Endodermal cell (in vitro differentiated cells): ENCODE results near the gene PINK1. TPM values are rescaled to one million over a fixed set of nuclear protein-coding genes. Genes with fewer than 3 reads are reported as not detected.

Source experiments
- DNase-seq: peaks from one replicate; pipeline ENCODE4 v3.0.0-alpha.2; 2017
- H3K27ac ChIP-seq: 2 replicates; pipeline ENCODE4 v1.5.1; 2013; ENCODE audit warnings: mild to moderate bottlenecking, low read depth, low read length, moderate library complexity
- H3K27me3 ChIP-seq: 2 replicates; pipeline ENCODE4 v1.6.1; 2013; ENCODE audit warnings: mild to moderate bottlenecking, low read length, moderate library complexity; ENCODE audit not compliant: insufficient read depth, control insufficient read depth, poor library complexity, severe bottlenecking
- H3K36me3 ChIP-seq: 2 replicates; pipeline ENCODE4 v1.7.0; 2013; ENCODE audit warnings: mild to moderate bottlenecking, low read length, moderate library complexity; ENCODE audit not compliant: control insufficient read depth, insufficient read depth
- H3K4me1 ChIP-seq: one replicate; pipeline ENCODE4 v1.7.0; 2013; ENCODE audit warnings: low read length; ENCODE audit not compliant: control insufficient read depth, insufficient read depth
- H3K4me3 ChIP-seq: 2 replicates; pipeline ENCODE4 v1.5.1; 2013; ENCODE audit warnings: mild to moderate bottlenecking, low read length, moderate library complexity
- H3K9ac ChIP-seq: 2 replicates; pipeline ENCODE4 v1.6.1; 2013; ENCODE audit warnings: mild to moderate bottlenecking, low read length, moderate library complexity; ENCODE audit not compliant: poor library complexity, severe bottlenecking; ENCODE audit errors: extremely low read depth
- H3K9me3 ChIP-seq: 2 replicates; pipeline ENCODE4 v1.6.1; 2013; ENCODE audit warnings: mild to moderate bottlenecking, low read length, moderate library complexity; ENCODE audit not compliant: control insufficient read depth
- H3K27ac Mint-ChIP-seq: 2 replicates; pipeline ENCODE4 v1.8.0; 2020; ENCODE audit warnings: mixed read lengths
- H3K27me3 Mint-ChIP-seq: 2 replicates; pipeline ENCODE4 v1.8.0; 2021; ENCODE audit warnings: mild to moderate bottlenecking, mixed read lengths; ENCODE audit not compliant: insufficient read depth
- H3K36me3 Mint-ChIP-seq: 2 replicates; pipeline ENCODE4 v1.8.0; 2020; ENCODE audit warnings: low read depth, mixed read lengths
- H3K4me1 Mint-ChIP-seq: 2 replicates; pipeline ENCODE4 v1.8.0; 2020; ENCODE audit warnings: mixed read lengths
- H3K4me3 Mint-ChIP-seq: 2 replicates; pipeline ENCODE4 v1.8.0; 2020; ENCODE audit warnings: mild to moderate bottlenecking, moderate library complexity, mixed read lengths
- H3K9me3 Mint-ChIP-seq: 2 replicates; pipeline ENCODE4 v1.8.0; 2020; ENCODE audit warnings: mild to moderate bottlenecking, mixed read lengths
- WGBS, 2 experiments: methylation state at CpG; one replicate each; pipeline versions ENCODE4 v1.1.5 to v1.1.7; 2013; ENCODE audit warnings: missing lambda C conversion rate in 2 of 2, mixed read lengths in 1 of 2; ENCODE audit not compliant: insufficient coverage in 1 of 2, insufficient read length in 1 of 2; 5-methylcytosine and 5-hydroxymethylcytosine counted together
- total RNA-seq, 2 donors: library from RNA; stranded (reverse); fragmentation: NEBNext Ultra II Directional in 1 of 2; extraction: Animal tissue kit (Norgen Biotek cat#: 25700) in 1 of 2; gene quantifications; 2 replicates in 1 of 2; 3 replicates in 1 of 2; pipeline ENCODE4 v1.2.1, GENCODE V29; 2021
- TF ChIP-seq, protein P1 (sequence below): fragments of 200-600 bp; sonication (generic); conservative IDR thresholded peaks from 2 replicates; pipeline ENCODE4 v1.5.0; 2021; ENCODE audit warnings: antibody characterized with exemption, mild to moderate bottlenecking

The PINK1 gene
- total RNA-seq, 2 donors from 2014 or later: 26.3 to 27.7 TPM

DNA sequence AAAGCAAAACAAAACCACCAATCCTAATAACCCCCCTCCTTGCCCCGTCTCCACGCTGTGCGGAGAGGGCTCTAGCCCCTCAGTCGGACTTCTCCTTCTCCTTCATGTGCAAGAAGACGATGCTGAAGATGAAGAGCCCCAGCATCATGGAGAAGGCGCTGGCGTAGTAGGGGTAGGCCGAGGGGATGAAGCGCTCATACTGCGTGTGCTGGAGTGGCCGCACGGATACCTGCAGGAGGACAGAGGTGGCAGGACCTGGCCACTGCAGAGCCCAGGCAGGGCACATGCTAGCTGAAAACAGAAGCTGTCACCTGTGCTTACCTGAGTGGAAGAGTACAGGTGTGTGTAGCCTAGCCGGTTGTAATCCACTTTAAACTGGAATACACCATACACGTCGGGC lies 19.0 kb downstream of the PINK1 start:
- Histone ChIP-seq H3K9ac (no peak overlapping the region), H3K27me3 (no peaks in the 10 kb centered on the region), H3K27ac (no peak overlapping the region), H3K4me3 (no peak overlapping the region), H3K36me3 (peaks cover 70% of the 10 kb centered on the region), H3K4me1 (no peaks in the 10 kb centered on the region), H3K9me3 (no peaks in the 10 kb centered on the region)
- TF ChIP-seq, protein P1, sequence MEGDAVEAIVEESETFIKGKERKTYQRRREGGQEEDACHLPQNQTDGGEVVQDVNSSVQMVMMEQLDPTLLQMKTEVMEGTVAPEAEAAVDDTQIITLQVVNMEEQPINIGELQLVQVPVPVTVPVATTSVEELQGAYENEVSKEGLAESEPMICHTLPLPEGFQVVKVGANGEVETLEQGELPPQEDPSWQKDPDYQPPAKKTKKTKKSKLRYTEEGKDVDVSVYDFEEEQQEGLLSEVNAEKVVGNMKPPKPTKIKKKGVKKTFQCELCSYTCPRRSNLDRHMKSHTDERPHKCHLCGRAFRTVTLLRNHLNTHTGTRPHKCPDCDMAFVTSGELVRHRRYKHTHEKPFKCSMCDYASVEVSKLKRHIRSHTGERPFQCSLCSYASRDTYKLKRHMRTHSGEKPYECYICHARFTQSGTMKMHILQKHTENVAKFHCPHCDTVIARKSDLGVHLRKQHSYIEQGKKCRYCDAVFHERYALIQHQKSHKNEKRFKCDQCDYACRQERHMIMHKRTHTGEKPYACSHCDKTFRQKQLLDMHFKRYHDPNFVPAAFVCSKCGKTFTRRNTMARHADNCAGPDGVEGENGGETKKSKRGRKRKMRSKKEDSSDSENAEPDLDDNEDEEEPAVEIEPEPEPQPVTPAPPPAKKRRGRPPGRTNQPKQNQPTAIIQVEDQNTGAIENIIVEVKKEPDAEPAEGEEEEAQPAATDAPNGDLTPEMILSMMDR: no peak
- peaks cover 87% of the 10 kb centered on the region for H3K36me3 Mint-ChIP-seq
- no peaks in the 10 kb centered on the region for H3K27me3 Mint-ChIP-seq
- no peak for DNase-seq
- no peaks in the 10 kb centered on the region for H3K4me1 Mint-ChIP-seq
- WGBS, 2 experiments: 90 to 95% methylated on average over 7 to 15 of the region's 15 CpGs
- H3K9me3 Mint-ChIP-seq: no peaks in the 10 kb centered on the region
- H3K27ac Mint-ChIP-seq: no peak overlapping the region
- no peak overlapping the region for H3K4me3 Mint-ChIP-seq

DNA sequence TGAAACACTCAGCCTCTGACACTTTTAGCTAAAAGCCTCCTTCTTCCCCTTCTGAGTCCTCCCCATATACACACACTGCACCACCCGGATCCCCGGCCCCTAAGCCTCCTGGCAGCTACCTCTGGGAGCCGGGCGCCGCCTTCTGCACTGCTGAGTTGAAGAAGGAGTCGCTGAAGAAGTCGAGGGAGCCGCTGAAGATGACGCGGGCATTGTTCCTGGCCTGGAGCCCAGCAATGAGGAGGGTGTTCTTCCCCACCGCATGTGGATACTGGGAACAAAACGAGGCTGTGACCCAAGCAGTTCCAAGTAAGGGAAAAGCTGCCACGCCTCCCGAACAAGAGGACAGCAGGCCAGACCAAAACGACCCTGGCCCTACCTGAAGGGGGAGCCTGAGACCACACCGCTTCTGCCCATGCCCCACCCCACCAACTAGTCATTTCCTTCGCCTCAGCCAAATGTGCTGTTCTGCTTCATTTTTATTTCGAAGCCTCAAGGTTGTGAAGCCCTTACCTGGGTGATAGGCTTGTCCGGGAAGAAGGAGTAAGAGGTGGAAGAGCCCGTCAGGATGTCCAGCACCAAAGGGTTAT lies 20.9 kb downstream of the PINK1 start:
- peaks cover 85% of the 10 kb centered on the region for H3K36me3 Mint-ChIP-seq

DNA sequence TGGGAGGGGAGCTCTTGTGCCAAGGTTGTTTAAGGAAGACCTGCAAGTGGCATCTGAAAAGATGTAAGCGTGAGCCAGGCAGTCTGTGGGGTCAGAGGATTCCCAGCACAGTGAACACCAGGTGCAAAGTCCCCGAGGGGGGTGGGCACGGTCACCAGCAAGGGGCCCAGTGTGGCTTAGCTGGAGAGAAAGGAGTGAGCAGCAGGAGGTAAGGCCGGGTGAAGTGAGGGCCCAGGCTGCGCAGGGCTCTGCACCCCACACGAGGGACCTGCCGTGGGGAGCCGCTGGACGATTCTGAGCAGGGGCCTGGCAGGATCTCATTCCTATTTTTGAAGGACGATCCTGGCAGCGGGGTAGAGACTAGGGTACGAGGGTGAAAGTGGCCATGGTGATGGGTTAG lies 23.8 kb downstream of the PINK1 start:
- peaks cover 72% of the 10 kb centered on the region for H3K36me3 ChIP-seq
- no peak overlapping the region for H3K9ac ChIP-seq
- H3K27ac Mint-ChIP-seq: no peak overlapping the region
- no peak overlapping the region for H3K4me3 ChIP-seq
- H3K9me3 Mint-ChIP-seq: no peaks in the 10 kb centered on the region
- no peak overlapping the region for H3K27ac ChIP-seq
- DNase-seq: peak; percentile 21
- H3K27me3 Mint-ChIP-seq: no peaks in the 10 kb centered on the region
- H3K27me3 ChIP-seq: no peaks in the 10 kb centered on the region
- no peaks in the 10 kb centered on the region for H3K4me1 ChIP-seq
- no peak overlapping the region for H3K4me3 Mint-ChIP-seq
- TF ChIP-seq, protein P1: no peak
- peaks cover 17% of the 10 kb centered on the region for H3K4me1 Mint-ChIP-seq
- H3K36me3 Mint-ChIP-seq: peaks cover 69% of the 10 kb centered on the region
- WGBS, 2 experiments: 95% methylated on average over 11 to 12 of the region's 12 CpGs
- H3K9me3 ChIP-seq: no peaks in the 10 kb centered on the region

More for the DNA sequence above, 20.9 kb downstream of the PINK1 start:
- Histone ChIP-seq H3K4me1 (no peaks in the 10 kb centered on the region), H3K4me3 (no peak overlapping the region), H3K36me3 (peaks cover 80% of the 10 kb centered on the region), H3K27me3 (no peaks in the 10 kb centered on the region), H3K9ac (no peak overlapping the region), H3K9me3 (no peaks in the 10 kb centered on the region), H3K27ac (no peak overlapping the region)
- H3K9me3 Mint-ChIP-seq: no peaks in the 10 kb centered on the region
- TF ChIP-seq, protein P1: peak; percentile 62
- H3K27me3 Mint-ChIP-seq: no peaks in the 10 kb centered on the region
- H3K27ac Mint-ChIP-seq: peak overlapping the region; percentile 33
- no peak overlapping the region for H3K4me3 Mint-ChIP-seq
- 83 to 90% methylated on average over 7 to 20 of the region's 20 CpGs for WGBS, 2 experiments
- peaks cover under 1% of the 10 kb centered on the region for H3K4me1 Mint-ChIP-seq
- DNase-seq: peak; percentile 82
